ENCODE measurements around the gene NR6A1.

- TF ChIP-seq POLR2A (IDR thresholded peaks at IDR 0.05): no peak
- TF ChIP-seq, protein P1, sequence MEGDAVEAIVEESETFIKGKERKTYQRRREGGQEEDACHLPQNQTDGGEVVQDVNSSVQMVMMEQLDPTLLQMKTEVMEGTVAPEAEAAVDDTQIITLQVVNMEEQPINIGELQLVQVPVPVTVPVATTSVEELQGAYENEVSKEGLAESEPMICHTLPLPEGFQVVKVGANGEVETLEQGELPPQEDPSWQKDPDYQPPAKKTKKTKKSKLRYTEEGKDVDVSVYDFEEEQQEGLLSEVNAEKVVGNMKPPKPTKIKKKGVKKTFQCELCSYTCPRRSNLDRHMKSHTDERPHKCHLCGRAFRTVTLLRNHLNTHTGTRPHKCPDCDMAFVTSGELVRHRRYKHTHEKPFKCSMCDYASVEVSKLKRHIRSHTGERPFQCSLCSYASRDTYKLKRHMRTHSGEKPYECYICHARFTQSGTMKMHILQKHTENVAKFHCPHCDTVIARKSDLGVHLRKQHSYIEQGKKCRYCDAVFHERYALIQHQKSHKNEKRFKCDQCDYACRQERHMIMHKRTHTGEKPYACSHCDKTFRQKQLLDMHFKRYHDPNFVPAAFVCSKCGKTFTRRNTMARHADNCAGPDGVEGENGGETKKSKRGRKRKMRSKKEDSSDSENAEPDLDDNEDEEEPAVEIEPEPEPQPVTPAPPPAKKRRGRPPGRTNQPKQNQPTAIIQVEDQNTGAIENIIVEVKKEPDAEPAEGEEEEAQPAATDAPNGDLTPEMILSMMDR (IDR thresholded peaks at IDR 0.05): no peak
Measured at GRCh38 chr9:124730772-124731171, 40.3 kb downstream of the NR6A1 start.

Data from ovary (tissue), 3 donors.